Measurements from ENCODE around the gene DYNC1LI2.

The DYNC1LI2 gene

DNA sequence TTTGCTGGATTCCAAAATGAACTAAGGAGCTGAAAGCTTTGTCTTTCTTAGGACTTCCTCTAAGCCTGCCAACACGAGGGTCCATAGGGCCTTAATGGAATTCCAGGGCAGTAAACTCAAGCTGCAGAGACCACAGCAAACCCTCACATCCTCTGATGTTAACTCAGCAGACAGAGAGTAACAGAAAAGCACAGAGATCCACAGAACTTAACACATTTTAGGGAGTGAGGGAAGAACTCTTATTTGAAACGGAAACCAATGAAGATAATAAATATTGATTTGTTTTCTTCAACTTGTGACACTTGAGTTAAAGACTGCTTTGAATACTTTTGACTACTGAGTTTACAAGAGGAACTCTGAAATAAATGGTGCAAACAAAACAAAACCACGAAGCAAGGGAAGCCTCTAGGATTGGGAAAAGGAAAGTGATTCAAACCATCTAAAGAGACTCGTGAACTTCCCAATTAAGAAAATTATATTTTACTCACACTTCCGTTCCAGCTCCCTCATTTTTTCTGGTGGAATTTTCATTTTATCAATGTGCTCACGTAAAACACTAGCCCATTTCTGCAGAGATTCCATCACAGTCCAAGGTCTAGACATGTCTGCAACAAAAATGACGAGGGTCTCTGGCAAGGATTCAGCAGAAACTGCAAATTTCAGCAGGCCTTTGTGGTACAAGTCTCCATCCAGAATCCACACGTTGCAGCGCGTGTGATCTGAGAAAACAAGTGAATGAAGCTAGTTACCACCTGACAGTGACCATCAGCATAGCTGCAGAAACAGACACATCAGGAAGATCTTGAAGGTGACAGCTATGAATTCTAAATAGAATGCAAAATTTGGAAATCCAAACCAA, 9.2 kb downstream of the DYNC1LI2 start:
- peaks cover 29% of the 10 kb centered on the region for H3K4me1 ChIP-seq (ENCODE audit: insufficient read depth, low read length, poor library complexity, severe bottlenecking)
- H2AFZ ChIP-seq (ENCODE audit: low read length): no peak overlapping the region
- peak overlapping the region; percentile 8 for H3K4me2 ChIP-seq (ENCODE audit: low read depth, low read length, poor library complexity, severe bottlenecking)
- peaks cover 60% of the 10 kb centered on the region for H4K20me1 ChIP-seq (ENCODE audit: insufficient read depth, low read length, poor library complexity, severe bottlenecking)
- no peaks in the 10 kb centered on the region for H3K27me3 ChIP-seq (ENCODE audit: insufficient read depth, low read length, poor library complexity, severe bottlenecking)
- peaks cover 91% of the 10 kb centered on the region for H3K79me2 ChIP-seq (ENCODE audit: insufficient read depth, low read length)
- no peaks in the 10 kb centered on the region for H3K9me2 ChIP-seq (replicated peaks; ENCODE audit: low read depth, low read length)
- peaks cover 65% of the 10 kb centered on the region for H3K36me3 ChIP-seq (ENCODE audit: insufficient read depth, low read length)
- H3F3A ChIP-seq (ENCODE audit: low read depth): no peaks in the 10 kb centered on the region
- no peak overlapping the region for H3K4me3 ChIP-seq (ENCODE audit: low read length, poor library complexity, severe bottlenecking)
- TF ChIP-seq, protein P1, sequence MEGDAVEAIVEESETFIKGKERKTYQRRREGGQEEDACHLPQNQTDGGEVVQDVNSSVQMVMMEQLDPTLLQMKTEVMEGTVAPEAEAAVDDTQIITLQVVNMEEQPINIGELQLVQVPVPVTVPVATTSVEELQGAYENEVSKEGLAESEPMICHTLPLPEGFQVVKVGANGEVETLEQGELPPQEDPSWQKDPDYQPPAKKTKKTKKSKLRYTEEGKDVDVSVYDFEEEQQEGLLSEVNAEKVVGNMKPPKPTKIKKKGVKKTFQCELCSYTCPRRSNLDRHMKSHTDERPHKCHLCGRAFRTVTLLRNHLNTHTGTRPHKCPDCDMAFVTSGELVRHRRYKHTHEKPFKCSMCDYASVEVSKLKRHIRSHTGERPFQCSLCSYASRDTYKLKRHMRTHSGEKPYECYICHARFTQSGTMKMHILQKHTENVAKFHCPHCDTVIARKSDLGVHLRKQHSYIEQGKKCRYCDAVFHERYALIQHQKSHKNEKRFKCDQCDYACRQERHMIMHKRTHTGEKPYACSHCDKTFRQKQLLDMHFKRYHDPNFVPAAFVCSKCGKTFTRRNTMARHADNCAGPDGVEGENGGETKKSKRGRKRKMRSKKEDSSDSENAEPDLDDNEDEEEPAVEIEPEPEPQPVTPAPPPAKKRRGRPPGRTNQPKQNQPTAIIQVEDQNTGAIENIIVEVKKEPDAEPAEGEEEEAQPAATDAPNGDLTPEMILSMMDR (conservative IDR thresholded peaks at IDR 0.05; ENCODE audit: low read length): no peak
- no peak for TF ChIP-seq EZH2phosphoT487 (IDR thresholded peaks at IDR 0.05; ENCODE audit: borderline replicate concordance)
- no peaks in the 10 kb centered on the region for H3K9me3 ChIP-seq (ENCODE audit: insufficient read depth, low read depth, low read length)
- no peak overlapping the region for H3K9ac ChIP-seq (ENCODE audit: low read depth, low read length, poor library complexity, severe bottlenecking)

DNA sequence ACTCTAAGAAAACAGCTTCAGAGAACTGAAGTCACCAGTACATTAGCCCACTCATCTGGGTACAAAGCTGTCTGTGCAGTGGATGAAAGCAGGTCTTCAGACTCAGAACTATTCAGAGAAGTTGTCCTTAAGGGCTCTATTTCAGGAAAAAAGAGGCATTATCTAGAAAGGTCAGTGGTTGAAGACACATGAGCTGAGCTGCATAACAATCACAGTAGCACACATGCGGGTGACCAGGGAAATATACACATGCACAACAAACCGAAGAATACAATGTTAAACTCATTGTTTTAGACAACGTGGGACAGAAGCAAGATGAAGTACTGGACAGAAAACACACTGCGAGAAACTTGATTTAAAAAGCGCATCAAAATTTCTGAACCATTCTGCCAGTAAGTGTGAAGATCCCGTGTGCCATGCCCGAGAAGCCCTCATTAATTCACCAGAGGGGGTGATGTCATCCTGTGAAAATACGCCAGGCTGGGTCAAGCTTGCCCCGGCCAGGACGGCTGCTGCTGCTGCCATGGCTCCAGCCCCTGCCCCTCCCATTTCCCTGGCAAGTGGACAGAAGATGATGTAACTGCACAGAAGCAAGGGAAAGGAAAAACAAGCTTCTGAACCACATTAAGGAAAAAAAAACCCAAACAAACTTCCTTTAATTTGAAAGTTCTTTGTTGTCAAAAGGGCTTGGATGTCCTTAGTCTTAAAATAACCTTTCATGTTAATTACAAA, 10.1 kb downstream of the DYNC1LI2 start:
- Histone ChIP-seq H4K20me1 (ENCODE audit: insufficient read depth, low read length, poor library complexity, severe bottlenecking) (peaks cover 64% of the 10 kb centered on the region), H2AFZ (ENCODE audit: low read length) (no peak overlapping the region), H3K9me2 (replicated peaks; ENCODE audit: low read depth, low read length) (no peaks in the 10 kb centered on the region), H3K4me1 (ENCODE audit: insufficient read depth, low read length, poor library complexity, severe bottlenecking) (peaks cover 21% of the 10 kb centered on the region), H3K4me2 (ENCODE audit: low read depth, low read length, poor library complexity, severe bottlenecking) (peak overlapping the region; percentile 23), H3F3A (ENCODE audit: low read depth) (no peaks in the 10 kb centered on the region), H3K9ac (ENCODE audit: low read depth, low read length, poor library complexity, severe bottlenecking) (no peak overlapping the region), H3K9me3 (ENCODE audit: insufficient read depth, low read depth, low read length) (no peaks in the 10 kb centered on the region), H3K27me3 (ENCODE audit: insufficient read depth, low read length, poor library complexity, severe bottlenecking) (no peaks in the 10 kb centered on the region), H3K79me2 (ENCODE audit: insufficient read depth, low read length) (peaks cover 96% of the 10 kb centered on the region), H3K4me3 (ENCODE audit: low read length, poor library complexity, severe bottlenecking) (no peak overlapping the region), H3K36me3 (ENCODE audit: insufficient read depth, low read length) (peaks cover 74% of the 10 kb centered on the region)
- TF ChIP-seq, protein P1 (conservative IDR thresholded peaks at IDR 0.05; ENCODE audit: low read length): no peak
- no peak for TF ChIP-seq EZH2phosphoT487 (IDR thresholded peaks at IDR 0.05; ENCODE audit: borderline replicate concordance)

DNA sequence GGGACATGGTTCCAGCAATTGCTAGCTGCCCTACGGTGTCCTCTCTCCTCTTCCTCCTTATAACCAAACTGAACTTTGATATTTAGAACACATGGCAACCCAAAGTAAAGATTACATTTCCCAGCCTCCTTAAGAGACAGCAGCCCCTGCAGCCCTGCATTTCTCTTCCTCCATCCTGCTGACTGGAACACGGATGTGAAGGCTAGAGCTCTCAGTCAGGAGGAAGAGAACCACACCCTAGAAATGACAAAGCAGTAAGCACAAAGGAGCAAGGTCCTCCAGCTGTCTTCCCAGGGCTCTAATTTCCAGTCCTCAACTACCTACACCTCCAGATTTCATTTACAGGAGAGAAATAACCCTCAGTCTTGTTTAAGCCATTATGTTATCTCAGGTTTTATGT, 10.9 kb downstream of the DYNC1LI2 start:
- H3K9me2 ChIP-seq (replicated peaks; ENCODE audit: low read depth, low read length): no peaks in the 10 kb centered on the region
- no peak overlapping the region for H3K9ac ChIP-seq (ENCODE audit: low read depth, low read length, poor library complexity, severe bottlenecking)
- TF ChIP-seq EZH2phosphoT487 (IDR thresholded peaks at IDR 0.05; ENCODE audit: borderline replicate concordance): no peak
- peaks cover 95% of the 10 kb centered on the region for H3K79me2 ChIP-seq (ENCODE audit: insufficient read depth, low read length)
- H3K4me3 ChIP-seq (ENCODE audit: low read length, poor library complexity, severe bottlenecking): no peak overlapping the region
- H3K4me1 ChIP-seq (ENCODE audit: insufficient read depth, low read length, poor library complexity, severe bottlenecking): peaks cover 16% of the 10 kb centered on the region
- H3F3A ChIP-seq (ENCODE audit: low read depth): no peaks in the 10 kb centered on the region
- H3K4me2 ChIP-seq (ENCODE audit: low read depth, low read length, poor library complexity, severe bottlenecking): peak overlapping the region; percentile 23
- H3K27me3 ChIP-seq (ENCODE audit: insufficient read depth, low read length, poor library complexity, severe bottlenecking): no peaks in the 10 kb centered on the region
- H3K9me3 ChIP-seq (ENCODE audit: insufficient read depth, low read depth, low read length): no peaks in the 10 kb centered on the region
- H2AFZ ChIP-seq (ENCODE audit: low read length): no peak overlapping the region
- H4K20me1 ChIP-seq (ENCODE audit: insufficient read depth, low read length, poor library complexity, severe bottlenecking): peaks cover 58% of the 10 kb centered on the region
- peaks cover 82% of the 10 kb centered on the region for H3K36me3 ChIP-seq (ENCODE audit: insufficient read depth, low read length)

Data from Loucy (cell line).